CD4-positive, alpha-beta T cell (primary cell): Measurements from ENCODE around the gene CCT8. TPM values are rescaled to one million over a fixed set of nuclear protein-coding genes. Genes with fewer than 3 reads are reported as not detected.

Source experiments
- ATAC-seq: fragments of 200-7000 bp; cut with Tn5 transposase; one replicate; pipeline ENCODE4 v1.10.0; 2022; ENCODE audit warnings: mild to moderate bottlenecking; ENCODE audit not compliant: poor library complexity
- CTCF ChIA-PET: fragments of 350-600 bp; sonication (Branson Sonifier 250); formaldehyde crosslinking; loops from one replicate; lab custom pipeline; 2021; ENCODE audit warnings: antibody characterized with exemption, inconsistent platforms; lab: Charles Lee
- POLR2A ChIA-PET: fragments of 350-600 bp; sonication (Branson Sonifier 250); formaldehyde crosslinking; loops from one replicate; lab custom pipeline; 2021; ENCODE audit warnings: antibody characterized with exemption, inconsistent platforms; lab: Charles Lee
- DNase-seq, 14 experiments: peaks; one replicate each; pipeline ENCODE4 v3.0.0-alpha.2; 2013 to 2020; ENCODE audit warnings: mixed read lengths in 2 of 14
- H3K27ac ChIP-seq, 2 donors: one replicate each; pipeline versions ENCODE4 v1.5.1 to v1.7.0; 2013; ENCODE audit warnings: low read length in 2 of 2, low read depth in 1 of 2, mild to moderate bottlenecking in 1 of 2
- H3K27me3 ChIP-seq, 2 experiments: 1 replicate in 1 of 2; 2 replicates in 1 of 2; pipeline versions ENCODE4 v1.6.1 to v1.7.0; 2013; ENCODE audit warnings: low read length in 2 of 2, control low read depth in 1 of 2, mild to moderate bottlenecking in 1 of 2, moderate library complexity in 1 of 2; ENCODE audit not compliant: insufficient read depth in 2 of 2, control insufficient read depth in 1 of 2
- H3K36me3 ChIP-seq: one replicate; pipeline ENCODE4 v1.6.1; 2013; ENCODE audit warnings: low read length, control low read depth; ENCODE audit not compliant: insufficient read depth
- H3K4me1 ChIP-seq: one replicate; pipeline ENCODE4 v1.6.1; 2013; ENCODE audit warnings: low read length, control low read depth; ENCODE audit not compliant: insufficient read depth
- H3K4me3 ChIP-seq: one replicate; pipeline ENCODE4 v1.5.1; 2013; ENCODE audit warnings: mild to moderate bottlenecking, low read length, moderate library complexity
- H3K9me3 ChIP-seq, 2 experiments: 1 replicate in 1 of 2; 2 replicates in 1 of 2; pipeline versions ENCODE4 v1.6.1 to v1.7.0; 2013; ENCODE audit warnings: low read length in 2 of 2, mild to moderate bottlenecking in 2 of 2, control low read depth in 1 of 2, moderate library complexity in 1 of 2; ENCODE audit not compliant: control insufficient read depth in 1 of 2, insufficient read depth in 1 of 2
- H3K27ac Mint-ChIP-seq: one replicate; pipeline ENCODE4 v1.8.0; 2020; ENCODE audit warnings: mixed read lengths
- H3K27me3 Mint-ChIP-seq: one replicate; pipeline ENCODE4 v1.8.0; 2021; ENCODE audit warnings: mixed read lengths
- H3K36me3 Mint-ChIP-seq: one replicate; pipeline ENCODE4 v1.8.0; 2021; ENCODE audit warnings: low read depth, mixed read lengths
- H3K4me1 Mint-ChIP-seq: one replicate; pipeline ENCODE4 v1.8.0; 2021; ENCODE audit warnings: low read depth, mixed read lengths
- H3K4me3 Mint-ChIP-seq: one replicate; pipeline ENCODE4 v1.8.0; 2020; ENCODE audit warnings: mild to moderate bottlenecking, mixed read lengths
- H3K9me3 Mint-ChIP-seq: one replicate; pipeline ENCODE4 v1.8.0; 2020; ENCODE audit warnings: mixed read lengths
- intact Hi-C, 2 experiments: fragments of 100-400 bp; cut with DNase I in 1 of 2; cut with micrococcal nuclease in 1 of 2; formaldehyde crosslinking; loops; one replicate each; pipeline versions ENCODE4 v1.15.1 to v1.9.0; 2023 to 2025; cut with DNase I, micrococcal nuclease
- polyA plus RNA-seq, 2 donors: library from polyadenylated mRNA; unstranded; fragments of 120-200 nt; gene quantifications; one replicate each; pipeline ENCODE4 v1.2.1, GENCODE V29; 2013
- total RNA-seq, 174 experiments: library from RNA in 2 of 174; stranded (reverse) in 2 of 174; gene quantifications; one replicate each; pipeline ENCODE4 v1.2.3 and lab custom pipeline; 2021 to 2026
- TF ChIP-seq, protein P1 (sequence below): fragments of 200-600 bp; IDR thresholded peaks from one replicate; pipeline ENCODE4 v1.8.0; 2022; ENCODE audit warnings: antibody characterized with exemption, mild to moderate bottlenecking

CCT8 gene, protein sequence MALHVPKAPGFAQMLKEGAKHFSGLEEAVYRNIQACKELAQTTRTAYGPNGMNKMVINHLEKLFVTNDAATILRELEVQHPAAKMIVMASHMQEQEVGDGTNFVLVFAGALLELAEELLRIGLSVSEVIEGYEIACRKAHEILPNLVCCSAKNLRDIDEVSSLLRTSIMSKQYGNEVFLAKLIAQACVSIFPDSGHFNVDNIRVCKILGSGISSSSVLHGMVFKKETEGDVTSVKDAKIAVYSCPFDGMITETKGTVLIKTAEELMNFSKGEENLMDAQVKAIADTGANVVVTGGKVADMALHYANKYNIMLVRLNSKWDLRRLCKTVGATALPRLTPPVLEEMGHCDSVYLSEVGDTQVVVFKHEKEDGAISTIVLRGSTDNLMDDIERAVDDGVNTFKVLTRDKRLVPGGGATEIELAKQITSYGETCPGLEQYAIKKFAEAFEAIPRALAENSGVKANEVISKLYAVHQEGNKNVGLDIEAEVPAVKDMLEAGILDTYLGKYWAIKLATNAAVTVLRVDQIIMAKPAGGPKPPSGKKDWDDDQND
- 100 to 1,000 TPM; 121 to 126 TPM for total RNA-seq
- polyA plus RNA-seq (2013, experiment 1 of 2), result 156 TPM
- 201 TPM for polyA plus RNA-seq (2013, experiment 2 of 2)
- total RNA-seq (lab: John Stamatoyannopoulos, UW), result 95.5 to 881 (median 178) reads per million in 172 experiments

DNA sequence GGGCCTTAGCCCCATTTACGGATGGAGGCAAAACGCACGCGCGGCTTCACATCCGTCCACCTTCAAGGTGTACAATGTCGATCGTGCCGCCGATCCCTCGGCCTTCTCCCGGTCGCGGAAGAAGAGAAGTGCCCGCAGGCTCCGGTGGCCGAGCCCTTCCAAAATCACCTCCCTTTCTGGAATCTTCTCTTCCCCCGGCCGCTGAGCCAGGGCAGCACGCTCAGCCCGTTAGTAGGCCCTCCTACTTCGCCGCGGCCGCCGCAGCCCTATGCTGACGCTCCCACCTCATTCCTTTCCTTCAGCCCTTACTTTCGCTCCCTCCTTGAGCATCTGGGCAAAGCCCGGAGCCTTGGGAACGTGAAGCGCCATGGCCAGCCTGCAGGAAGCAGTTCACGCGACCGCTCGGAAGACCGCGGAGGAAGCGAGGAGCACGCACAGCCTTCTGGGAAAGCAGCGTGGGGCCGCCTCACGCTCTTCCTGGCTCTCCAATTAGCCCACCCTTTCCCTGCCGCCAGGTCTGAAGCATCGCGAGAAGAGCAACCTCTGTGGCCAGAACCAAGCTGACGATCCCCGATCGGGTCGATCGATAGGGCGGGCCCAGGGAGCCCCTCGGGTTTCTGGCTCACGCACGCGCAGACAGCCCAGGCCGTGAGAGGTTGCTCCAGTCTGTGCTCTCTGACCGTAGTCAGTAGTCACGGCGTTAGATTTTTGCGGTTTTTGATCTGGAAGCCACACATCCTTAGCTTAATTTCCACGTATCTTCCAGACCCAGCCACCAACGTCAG is at the start of gene CCT8:
CCT8 (minus strand) TSS at position 427 of the 785 bp plus-strand sequence; CDS start at position 369, 58 bp downstream.
- DNase-seq, result peak; percentile 96 to 100 (median 98)
- H3K36me3 Mint-ChIP-seq, result peaks cover 53% of the 10 kb centered on the region
- H3K27me3 ChIP-seq, result no peaks in the 10 kb centered on the region
- intact Hi-C loops, result loop anchor here (1.0 to 2.0 kb wide), 7 partner anchors 47 to 225 kb away; partner anchors contain the start of genes LTN1 (in 2 of the 2), BACH1 (in 1 of the 2) and USP16 (in 1 of the 2)
- peak; percentile 88 for ATAC-seq
- H3K27ac Mint-ChIP-seq, result peak within 1 kb of the TSS; percentile 95
- peaks cover 68% of the 10 kb centered on the region for H3K4me1 Mint-ChIP-seq
- H3K27me3 Mint-ChIP-seq, result no peaks in the 10 kb centered on the region
- TF ChIP-seq, protein P1, sequence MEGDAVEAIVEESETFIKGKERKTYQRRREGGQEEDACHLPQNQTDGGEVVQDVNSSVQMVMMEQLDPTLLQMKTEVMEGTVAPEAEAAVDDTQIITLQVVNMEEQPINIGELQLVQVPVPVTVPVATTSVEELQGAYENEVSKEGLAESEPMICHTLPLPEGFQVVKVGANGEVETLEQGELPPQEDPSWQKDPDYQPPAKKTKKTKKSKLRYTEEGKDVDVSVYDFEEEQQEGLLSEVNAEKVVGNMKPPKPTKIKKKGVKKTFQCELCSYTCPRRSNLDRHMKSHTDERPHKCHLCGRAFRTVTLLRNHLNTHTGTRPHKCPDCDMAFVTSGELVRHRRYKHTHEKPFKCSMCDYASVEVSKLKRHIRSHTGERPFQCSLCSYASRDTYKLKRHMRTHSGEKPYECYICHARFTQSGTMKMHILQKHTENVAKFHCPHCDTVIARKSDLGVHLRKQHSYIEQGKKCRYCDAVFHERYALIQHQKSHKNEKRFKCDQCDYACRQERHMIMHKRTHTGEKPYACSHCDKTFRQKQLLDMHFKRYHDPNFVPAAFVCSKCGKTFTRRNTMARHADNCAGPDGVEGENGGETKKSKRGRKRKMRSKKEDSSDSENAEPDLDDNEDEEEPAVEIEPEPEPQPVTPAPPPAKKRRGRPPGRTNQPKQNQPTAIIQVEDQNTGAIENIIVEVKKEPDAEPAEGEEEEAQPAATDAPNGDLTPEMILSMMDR, result no peak
- H3K9me3 ChIP-seq, result no peaks in the 10 kb centered on the region
- H3K4me3 ChIP-seq, result peak within 1 kb of the TSS; percentile 87
- POLR2A ChIA-PET, result interaction anchor here (0.6 to 6.4 kb wide), 14 partner anchors 11 to 376 kb away, joined by 3 to 71 read pairs (median 8); partner anchors contain the start of genes LTN1, RWDD2B and USP16
- CTCF ChIA-PET, result interaction anchor here (1.0 to 1.3 kb wide), 4 partner anchors 43 to 299 kb away, joined by 3 read pairs; partner anchors contain the start of gene BACH1
- peaks cover 25% of the 10 kb centered on the region for H3K4me1 ChIP-seq
- peak within 1 kb of the TSS; percentile 88 to 89 for H3K27ac ChIP-seq
- H3K4me3 Mint-ChIP-seq, result peak within 1 kb of the TSS; percentile 97
- H3K36me3 ChIP-seq, result peaks cover 25% of the 10 kb centered on the region
- no peaks in the 10 kb centered on the region for H3K9me3 Mint-ChIP-seq

DNA sequence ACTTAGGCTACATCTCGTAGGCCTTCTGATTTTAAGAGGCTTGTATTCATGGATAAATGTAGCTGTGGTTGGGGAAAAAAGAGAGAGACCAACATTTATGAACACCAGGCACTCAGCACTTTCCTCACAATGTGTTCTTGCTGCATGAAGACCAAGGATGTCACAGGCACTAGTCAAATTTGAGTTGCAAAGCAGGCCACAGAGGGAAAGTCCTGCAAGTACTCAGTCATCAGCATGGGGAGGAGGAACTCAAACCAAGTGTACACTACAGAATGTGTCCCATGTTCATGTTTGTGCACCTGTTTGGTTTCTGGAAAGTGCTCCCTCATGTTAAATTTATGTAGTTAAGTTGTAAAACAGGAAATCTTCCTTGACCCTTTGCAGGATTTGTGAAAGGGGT is 48.3 kb upstream of the CCT8 start:
- H3K27ac ChIP-seq, result no peak overlapping the region
- no peaks in the 10 kb centered on the region for H3K9me3 Mint-ChIP-seq
- CTCF ChIA-PET, result no interaction called here

More for the DNA sequence above, 48.3 kb upstream of the CCT8 start:
- intact Hi-C loops, result no loop called here
- TF ChIP-seq, protein P1, result no peak
- no peak for ATAC-seq
- Mint-ChIP-seq H3K27me3 (no peaks in the 10 kb centered on the region), H3K4me3 (no peak overlapping the region), H3K27ac (no peak overlapping the region), H3K36me3 (no peaks in the 10 kb centered on the region), H3K4me1 (no peaks in the 10 kb centered on the region)
- Histone ChIP-seq H3K4me1 (no peaks in the 10 kb centered on the region), H3K27me3 (no peaks in the 10 kb centered on the region), H3K36me3 (no peaks in the 10 kb centered on the region), H3K4me3 (no peak overlapping the region), H3K9me3 (no peaks in the 10 kb centered on the region)
- POLR2A ChIA-PET, result no interaction called here
- DNase-seq, result no peak
